Loucy (cell line): ENCODE data around the gene SPECC1.

Experiments used
- EZH2phosphoT487 ChIP-seq: fragments of 200-600 bp; IDR thresholded peaks from 2 replicates; pipeline ENCODE4 v1.6.1; 2018; ENCODE audit warnings: antibody characterized with exemption, mild to moderate bottlenecking, moderate library complexity, borderline replicate concordance
- TF ChIP-seq, protein P1 (sequence below): fragments of 200-600 bp; sonication (generic); conservative IDR thresholded peaks from 2 replicates; pipeline ENCODE4 v1.5.1; 2014; ENCODE audit warnings: mild to moderate bottlenecking, antibody characterized with exemption, low read length

- TF ChIP-seq, protein P1, sequence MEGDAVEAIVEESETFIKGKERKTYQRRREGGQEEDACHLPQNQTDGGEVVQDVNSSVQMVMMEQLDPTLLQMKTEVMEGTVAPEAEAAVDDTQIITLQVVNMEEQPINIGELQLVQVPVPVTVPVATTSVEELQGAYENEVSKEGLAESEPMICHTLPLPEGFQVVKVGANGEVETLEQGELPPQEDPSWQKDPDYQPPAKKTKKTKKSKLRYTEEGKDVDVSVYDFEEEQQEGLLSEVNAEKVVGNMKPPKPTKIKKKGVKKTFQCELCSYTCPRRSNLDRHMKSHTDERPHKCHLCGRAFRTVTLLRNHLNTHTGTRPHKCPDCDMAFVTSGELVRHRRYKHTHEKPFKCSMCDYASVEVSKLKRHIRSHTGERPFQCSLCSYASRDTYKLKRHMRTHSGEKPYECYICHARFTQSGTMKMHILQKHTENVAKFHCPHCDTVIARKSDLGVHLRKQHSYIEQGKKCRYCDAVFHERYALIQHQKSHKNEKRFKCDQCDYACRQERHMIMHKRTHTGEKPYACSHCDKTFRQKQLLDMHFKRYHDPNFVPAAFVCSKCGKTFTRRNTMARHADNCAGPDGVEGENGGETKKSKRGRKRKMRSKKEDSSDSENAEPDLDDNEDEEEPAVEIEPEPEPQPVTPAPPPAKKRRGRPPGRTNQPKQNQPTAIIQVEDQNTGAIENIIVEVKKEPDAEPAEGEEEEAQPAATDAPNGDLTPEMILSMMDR = no peak
- TF ChIP-seq EZH2phosphoT487 = no peak
Observed at GRCh38 chr17:20159406-20160069, 150.4 kb downstream of the SPECC1 start.
